ENCODE results near the gene KSR1.

The KSR1 gene

GRCh38 chr17:27539794-27540317 is 83.6 kb downstream of the KSR1 start:
- no peak for FAIRE-seq

DNA sequence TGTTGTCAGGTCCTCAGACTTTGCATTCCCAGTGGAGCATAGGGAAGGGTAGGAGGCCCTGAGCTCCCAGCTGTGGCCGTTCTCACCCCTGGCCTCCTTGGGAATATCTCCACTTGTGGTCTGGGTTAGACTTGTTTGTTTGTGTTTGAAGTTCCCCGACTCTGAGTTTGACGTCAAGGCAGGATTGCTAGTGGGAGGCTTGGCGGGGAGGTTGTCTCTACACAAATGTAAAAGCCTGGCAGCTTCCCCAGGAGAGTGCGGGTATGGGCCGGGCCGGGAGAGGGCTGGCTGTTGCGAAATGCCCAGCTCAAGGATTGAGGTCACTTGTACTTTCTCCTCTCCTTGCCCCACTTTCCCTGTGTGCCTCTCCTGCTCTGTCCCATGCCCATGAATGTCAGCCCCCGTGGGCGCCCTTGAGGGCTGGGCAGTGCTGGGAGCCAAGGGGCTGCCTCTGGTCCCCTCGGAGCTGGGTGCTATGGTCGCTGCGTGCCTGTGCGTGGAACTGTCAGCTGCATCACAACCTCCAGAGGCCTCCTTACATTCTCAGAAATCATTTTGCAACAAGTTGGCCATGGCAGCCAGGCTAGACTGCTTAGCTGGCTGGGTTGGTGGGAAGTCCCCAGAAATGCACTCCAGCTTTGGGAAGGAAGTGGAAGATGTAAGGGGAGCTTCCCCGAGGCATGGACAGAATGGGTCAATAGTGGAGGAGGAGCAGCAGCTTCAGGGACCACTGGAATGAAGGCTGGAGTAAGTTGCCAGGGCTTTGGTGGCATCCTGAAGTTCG is 84.3 kb downstream of the KSR1 start:
- FAIRE-seq: no peak

DNA sequence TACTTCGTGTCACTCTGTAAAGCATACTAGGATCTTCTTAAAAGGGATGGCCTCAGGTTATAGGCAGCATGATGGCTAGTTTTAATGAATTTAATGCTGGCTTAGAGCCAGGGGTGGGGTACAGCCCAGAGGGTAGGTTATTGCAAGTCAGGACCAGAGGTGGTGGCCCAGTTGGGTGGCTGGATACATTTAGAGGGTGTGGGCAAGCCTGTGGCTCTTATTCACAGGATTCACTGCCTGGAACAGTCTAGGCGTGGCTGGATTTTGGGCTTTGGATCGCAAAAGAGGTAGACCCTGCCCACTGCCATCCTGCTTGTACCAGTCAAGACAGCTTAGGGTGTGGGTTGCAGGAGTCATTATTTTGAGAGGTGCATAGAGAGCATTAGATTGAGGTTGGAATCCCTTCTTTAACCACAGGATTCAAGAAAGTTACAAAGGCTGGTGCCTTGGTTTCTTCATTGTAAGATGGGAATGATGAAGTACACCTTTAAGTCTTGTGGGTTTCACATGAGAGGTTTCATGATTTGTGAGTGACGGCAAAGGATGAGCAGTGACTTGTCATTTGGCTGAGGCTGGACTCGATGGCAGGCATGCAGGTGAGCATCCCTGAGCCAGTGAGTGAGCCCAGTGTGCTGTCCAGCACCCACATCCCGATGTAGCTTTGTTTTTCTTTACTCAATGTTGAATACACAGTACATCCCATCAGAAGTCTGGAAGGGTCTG is 85.2 kb downstream of the KSR1 start:
- FAIRE-seq: no peak

- no peak for FAIRE-seq
These were observed 86.7 kb downstream of the KSR1 start for GRCh38 chr17:27542841-27543463.

GRCh38 chr17:27543464-27543856 is 87.2 kb downstream of the KSR1 start:
- no peak for FAIRE-seq

- no peak for FAIRE-seq
These were observed 87.7 kb downstream of the KSR1 start for GRCh38 chr17:27543958-27544349.

GRCh38 chr17:27544350-27545131 is 88.3 kb downstream of the KSR1 start:
- no peak for FAIRE-seq

GRCh38 chr17:27545562-27546229 is 89.4 kb downstream of the KSR1 start:
- no peak for FAIRE-seq

DNA sequence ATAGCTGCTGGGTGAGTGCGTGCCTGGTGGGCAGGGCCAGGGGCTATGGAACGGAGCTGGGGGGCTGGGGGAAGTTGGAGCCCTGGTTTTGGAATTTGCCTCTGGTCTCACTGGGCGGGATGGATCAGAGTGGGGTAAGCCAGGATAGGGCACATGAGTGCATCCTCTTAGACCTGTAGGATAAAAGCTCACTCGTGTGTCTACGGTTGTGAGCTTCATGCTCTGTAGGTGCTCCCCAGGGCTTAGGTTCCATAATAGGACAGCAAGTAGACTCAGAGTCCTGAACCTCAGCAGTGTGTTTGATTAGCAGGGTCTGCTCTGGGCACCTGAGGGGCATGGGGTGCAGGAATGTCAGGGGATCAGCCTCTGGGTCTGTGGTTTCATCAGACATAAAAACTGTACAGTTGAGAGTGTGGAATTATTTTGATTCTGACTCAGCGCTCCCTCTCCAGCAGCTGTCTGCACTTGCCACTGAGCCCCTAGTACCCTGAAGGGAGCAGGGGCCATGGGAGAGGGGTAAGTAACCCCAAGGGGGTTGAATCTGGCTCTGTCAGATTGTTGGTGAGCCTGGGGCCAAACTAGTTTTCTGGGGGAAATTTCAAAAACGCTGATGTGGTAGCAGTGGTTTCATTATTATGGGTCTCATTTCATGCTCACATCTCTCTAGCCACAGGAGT is 90.5 kb downstream of the KSR1 start:
- no peak for FAIRE-seq

- no peak for FAIRE-seq
These were observed 91.0 kb downstream of the KSR1 start for GRCh38 chr17:27547301-27547683.

DNA sequence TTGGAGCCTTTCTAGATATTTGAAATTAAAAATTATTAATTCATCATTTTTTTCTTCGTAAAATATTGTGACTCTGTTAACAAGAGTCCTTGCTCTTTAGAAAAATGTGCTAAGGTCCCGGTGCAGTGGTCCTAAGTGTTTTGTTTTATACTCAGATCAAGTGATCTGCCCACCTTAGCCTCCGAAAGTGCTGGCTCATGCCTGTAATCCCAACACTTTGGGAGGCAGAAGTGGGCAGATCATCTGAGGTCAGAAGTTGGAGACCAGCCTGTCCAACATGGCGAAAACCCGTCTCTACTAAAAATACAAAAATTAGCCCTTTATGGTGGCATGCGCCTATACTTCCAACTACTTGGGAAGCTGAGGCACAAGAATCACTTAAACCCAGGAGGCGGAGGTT is 92.1 kb downstream of the KSR1 start:
- no peak for FAIRE-seq

GRCh38 chr17:27549251-27549893 is 93.1 kb downstream of the KSR1 start:
- no peak for FAIRE-seq

- no peak for FAIRE-seq
These were observed 94.2 kb downstream of the KSR1 start for GRCh38 chr17:27550291-27550930.

DNA sequence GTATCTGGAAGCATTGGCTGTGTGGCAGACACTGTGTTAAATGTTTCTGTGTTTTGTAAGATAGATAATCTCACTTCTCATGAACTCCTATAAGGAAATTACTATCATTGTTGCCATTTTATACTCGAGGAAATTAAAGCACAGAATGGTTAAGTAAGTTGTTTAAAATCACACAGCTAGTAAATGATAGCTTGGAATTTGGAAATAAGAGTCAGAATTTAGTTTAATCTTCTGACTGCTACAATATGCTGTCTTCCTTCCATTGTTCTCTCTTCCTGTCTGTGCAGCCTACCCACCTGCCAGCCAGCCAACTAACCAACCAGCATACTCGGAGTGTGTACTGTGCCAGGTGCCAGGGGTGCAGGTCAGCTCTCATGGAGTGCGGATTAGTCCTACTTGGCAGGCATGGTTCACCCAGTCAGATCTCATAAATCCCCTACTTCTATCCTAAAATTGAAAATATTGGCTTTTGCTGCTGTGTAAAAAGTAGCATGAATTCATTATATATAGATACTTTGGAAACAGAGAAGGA is 94.8 kb downstream of the KSR1 start:
- no peak for FAIRE-seq

- FAIRE-seq: no peak
These were observed 95.5 kb downstream of the KSR1 start for GRCh38 chr17:27551701-27552248.

DNA sequence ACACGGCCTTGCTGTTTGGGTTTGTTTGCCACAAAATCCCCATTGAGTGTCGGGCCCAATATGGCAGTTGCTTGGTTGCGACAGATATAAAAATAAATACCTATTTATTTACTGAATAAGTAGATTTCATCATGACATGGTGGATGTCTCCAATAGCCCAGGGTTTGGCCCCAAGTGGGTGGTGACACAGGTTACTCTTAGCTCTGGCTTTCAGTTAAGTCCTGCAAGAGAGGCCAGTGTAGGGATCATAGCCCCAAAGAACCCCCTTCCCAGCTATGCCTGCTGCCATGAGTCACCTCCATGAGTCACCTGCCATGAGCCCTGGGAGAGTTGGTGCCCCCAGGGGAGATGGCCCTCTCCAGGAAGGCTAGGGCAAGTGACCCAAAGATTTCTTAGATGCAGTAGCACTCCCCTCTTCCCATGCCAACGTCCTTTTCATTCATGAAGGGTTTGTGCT is 96.1 kb downstream of the KSR1 start:
- no peak for FAIRE-seq

DNA sequence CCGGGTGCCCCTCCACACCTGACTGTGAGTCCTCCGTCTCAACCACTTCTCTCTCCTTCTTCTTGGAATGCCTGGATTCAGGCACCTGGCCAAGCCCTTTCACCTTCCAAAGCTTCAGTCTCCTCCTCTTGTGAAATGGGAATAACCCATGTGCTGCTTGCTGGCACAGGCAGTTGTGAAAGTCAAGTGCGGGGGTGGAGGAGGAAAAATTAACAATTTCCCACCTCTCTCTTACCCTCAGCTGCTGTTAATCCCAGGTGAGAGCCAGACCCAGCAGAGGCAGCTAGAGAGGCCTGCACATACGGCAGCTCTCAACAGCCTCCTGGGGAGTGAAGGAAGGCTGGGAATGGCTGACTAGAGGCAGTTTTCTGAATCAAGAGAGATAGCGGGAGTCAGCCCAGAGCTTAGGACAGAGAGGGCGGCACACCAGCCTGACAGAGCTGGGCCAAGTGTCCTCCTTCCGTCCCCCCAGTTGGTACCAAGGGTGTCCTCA is 96.8 kb downstream of the KSR1 start:
- no peak for FAIRE-seq

- FAIRE-seq: no peak
These were observed 97.9 kb downstream of the KSR1 start for GRCh38 chr17:27554152-27554551.

DNA sequence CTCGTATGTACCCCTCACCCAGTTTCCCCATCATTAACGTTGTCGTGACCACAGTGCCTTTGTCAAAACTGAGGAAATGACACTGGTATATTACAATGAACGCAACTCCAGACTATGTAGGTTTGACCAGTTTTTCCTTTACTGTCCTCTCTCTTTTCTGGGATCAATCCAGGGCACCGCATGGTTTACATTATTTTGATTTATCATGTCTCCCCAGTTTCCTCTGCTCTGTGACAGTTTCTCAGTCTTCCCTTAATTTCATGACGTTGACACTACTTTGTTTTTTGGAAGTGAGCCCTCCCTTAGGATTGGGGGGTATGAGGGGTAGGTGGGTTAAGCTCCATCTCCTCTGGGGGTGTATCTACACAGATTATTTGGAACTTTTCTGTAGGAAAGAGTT is 98.7 kb downstream of the KSR1 start:
- FAIRE-seq: no peak

DNA sequence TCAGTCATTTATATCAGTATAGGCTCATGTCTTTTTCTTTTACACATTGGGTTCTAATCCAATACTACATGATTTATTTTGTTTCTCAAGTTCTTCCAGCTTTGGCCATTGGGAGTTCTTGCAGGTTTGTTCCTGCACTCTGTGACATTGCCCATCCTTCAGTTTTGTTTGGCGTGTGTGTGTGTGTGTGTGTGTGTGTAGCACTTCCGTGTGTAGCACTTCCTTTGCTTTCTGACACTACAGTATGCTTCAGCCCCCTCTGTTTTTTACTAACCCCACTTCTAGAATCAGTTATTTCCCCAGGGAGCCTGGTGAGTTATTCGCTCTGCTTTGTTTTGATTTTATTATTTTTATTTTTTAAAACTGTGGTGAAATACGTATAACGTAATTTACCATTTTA is 99.1 kb downstream of the KSR1 start:
- FAIRE-seq: no peak

Measured in G401.6 (cell line).